Measurements from ENCODE around the gene LHPP.
"Not testable (repeated sequence)": the region's sequence is repeated elsewhere in the genome, so short reads cannot be mapped to it uniquely, and the experiment has no call there.

Gene LHPP

GRCh38 chr10:124606822-124607221 is 145.2 kb downstream of the LHPP start:
- DNase-seq (ENCODE audit: low read depth in 2 of 2): no peak

GRCh38 chr10:124607693-124608092 is 146.1 kb downstream of the LHPP start:
- no peak for DNase-seq (ENCODE audit: low read depth in 2 of 2)

- DNase-seq (ENCODE audit: low read depth in 2 of 2): no peak
Observed at GRCh38 chr10:124608093-124608721, 146.6 kb downstream of the LHPP start.

- DNase-seq (ENCODE audit: low read depth in 2 of 2): no peak
Observed at GRCh38 chr10:124609698-124610097, 148.1 kb downstream of the LHPP start.

GRCh38 chr10:124610186-124610585 is 148.6 kb downstream of the LHPP start:
- not testable (repeated sequence) for DNase-seq (ENCODE audit: low read depth in 2 of 2)

GRCh38 chr10:124610851-124611250 is 149.2 kb downstream of the LHPP start:
- DNase-seq (ENCODE audit: low read depth in 2 of 2): not testable (repeated sequence)

- DNase-seq (ENCODE audit: low read depth in 2 of 2): peak in 1 of 2 donors; percentile 8
Observed at GRCh38 chr10:124611738-124612137, 150.1 kb downstream of the LHPP start.

GRCh38 chr10:124612611-124613498 is 151.2 kb downstream of the LHPP start:
- no peak for DNase-seq (ENCODE audit: low read depth in 2 of 2)

- DNase-seq (ENCODE audit: low read depth in 2 of 2): peak; percentile 8 to 26
Observed at GRCh38 chr10:124614003-124614659, 152.5 kb downstream of the LHPP start.

GRCh38 chr10:124615259-124615658 is 153.6 kb downstream of the LHPP start:
- no peak for DNase-seq (ENCODE audit: low read depth in 2 of 2)

GRCh38 chr10:124616040-124616835 is 154.6 kb downstream of the LHPP start:
- DNase-seq (ENCODE audit: low read depth in 2 of 2): no peak

GRCh38 chr10:124616836-124617130 is 155.2 kb downstream of the LHPP start:
- no peak for DNase-seq (ENCODE audit: low read depth in 2 of 2)

GRCh38 chr10:124618470-124619073 is 156.9 kb downstream of the LHPP start:
- no peak for DNase-seq (ENCODE audit: low read depth in 2 of 2)

- DNase-seq (ENCODE audit: low read depth in 2 of 2): no peak
Observed at GRCh38 chr10:124619195-124619594, 157.6 kb downstream of the LHPP start.

GRCh38 chr10:124619802-124620490 is 158.3 kb downstream of the LHPP start:
- no peak for DNase-seq (ENCODE audit: low read depth in 2 of 2)

GRCh38 chr10:124621637-124622036 is 160.0 kb downstream of the LHPP start:
- no peak for DNase-seq (ENCODE audit: low read depth in 2 of 2)

GRCh38 chr10:124622158-124622557 is 160.5 kb downstream of the LHPP start:
- no peak for DNase-seq (ENCODE audit: low read depth in 2 of 2)

- DNase-seq (ENCODE audit: low read depth in 2 of 2): no peak
Observed at GRCh38 chr10:124622866-124623536, 161.4 kb downstream of the LHPP start.

- DNase-seq (ENCODE audit: low read depth in 2 of 2): no peak
Observed at GRCh38 chr10:124624006-124624405, 162.4 kb downstream of the LHPP start.

GRCh38 chr10:124624466-124624865 is 162.8 kb downstream of the LHPP start:
- no peak for DNase-seq (ENCODE audit: low read depth in 2 of 2)

Data from stimulated activated CD4-positive, alpha-beta T cell treated with anti-CD3 and anti-CD28 coated beads, Interleukin-1b, Interleukin-23, amount 100 ng/mL, for 4 hours (primary cell).